GM18520 (cell line): ENCODE measurements around the gene TKTL1.
"Not testable (repeated sequence)": the region's sequence is repeated elsewhere in the genome, so short reads cannot be mapped to it uniquely, and the experiment has no call there.

ENCODE experiments used
- ATAC-seq: cut with Tn5 transposase; IDR thresholded peaks from one replicate; pipeline ENCODE4 v1.9.1; 2021; ENCODE audit not compliant: unreplicated experiment

TKTL1 gene

DNA sequence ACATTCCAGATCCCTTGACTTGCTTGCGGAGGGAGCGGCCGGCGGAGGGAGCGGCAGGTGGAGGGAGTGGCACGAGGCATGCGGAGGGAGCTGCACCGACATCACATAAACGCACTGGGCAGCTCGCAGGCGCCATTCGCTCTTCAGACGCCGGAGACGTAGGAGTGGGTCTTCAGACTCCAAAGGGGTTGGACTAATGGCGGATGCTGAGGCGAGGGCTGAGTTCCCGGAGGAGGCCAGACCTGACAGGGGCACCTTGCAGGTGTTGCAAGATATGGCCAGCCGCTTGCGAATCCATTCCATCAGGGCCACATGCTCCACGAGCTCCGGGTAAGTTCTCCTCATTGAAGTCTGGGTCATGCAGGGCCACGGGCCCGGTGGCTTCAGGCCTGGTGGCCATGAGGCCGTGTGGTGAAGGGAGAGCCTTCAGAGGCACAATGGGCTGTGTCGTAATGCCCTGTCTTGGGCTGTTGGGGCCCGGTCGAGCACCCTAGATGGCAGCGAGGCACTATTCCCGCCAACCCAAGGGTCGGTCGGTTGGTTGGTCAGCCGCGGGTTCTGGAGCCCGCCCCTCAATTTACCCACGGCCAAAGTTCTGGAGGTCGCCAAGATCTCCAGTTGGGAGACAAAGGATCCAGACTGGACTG, at the start of gene TKTL1:
Gene TKTL1 (plus strand): TSS at position 132 of the 647 bp plus-strand sequence. CDS start 65 bp downstream, at position 197.
- no peak for ATAC-seq

GRCh38 chrX:154247377-154248045, 48.1 kb upstream of the TKTL1 start:
- ATAC-seq, result peak; percentile 87

- not testable (repeated sequence) for ATAC-seq
These were observed 47.5 kb upstream of the TKTL1 start for GRCh38 chrX:154248076-154248475.

- ATAC-seq, result not testable (repeated sequence)
These were observed 38.3 kb upstream of the TKTL1 start, which contains the start of gene OPN1MW3 for GRCh38 chrX:154257282-154257681. Gene OPN1MW3, plus strand, starts transcription at chrX:154257582. Its CDS starts 38 bp downstream, at chrX:154257620.

DNA sequence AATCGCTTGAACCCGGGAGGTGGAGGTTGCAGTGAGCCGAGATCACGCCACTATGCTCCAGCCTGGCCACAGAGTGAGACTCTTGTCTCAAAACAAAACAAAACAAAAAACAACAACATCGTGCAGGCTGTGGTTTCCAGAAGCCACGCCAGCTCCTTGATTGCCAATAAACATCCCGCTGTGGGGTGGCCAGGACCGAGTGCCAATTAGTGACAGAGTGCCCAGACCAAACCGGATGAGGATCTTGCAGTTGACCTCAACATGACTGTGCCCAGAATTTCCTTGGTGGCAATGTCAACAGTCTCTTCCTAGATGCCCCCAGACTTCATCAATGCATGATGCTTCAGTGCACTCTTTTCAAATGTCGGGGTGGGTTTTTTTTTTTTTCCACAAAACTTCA, 36.9 kb upstream of the TKTL1 start:
- ATAC-seq, result not testable (repeated sequence)

DNA sequence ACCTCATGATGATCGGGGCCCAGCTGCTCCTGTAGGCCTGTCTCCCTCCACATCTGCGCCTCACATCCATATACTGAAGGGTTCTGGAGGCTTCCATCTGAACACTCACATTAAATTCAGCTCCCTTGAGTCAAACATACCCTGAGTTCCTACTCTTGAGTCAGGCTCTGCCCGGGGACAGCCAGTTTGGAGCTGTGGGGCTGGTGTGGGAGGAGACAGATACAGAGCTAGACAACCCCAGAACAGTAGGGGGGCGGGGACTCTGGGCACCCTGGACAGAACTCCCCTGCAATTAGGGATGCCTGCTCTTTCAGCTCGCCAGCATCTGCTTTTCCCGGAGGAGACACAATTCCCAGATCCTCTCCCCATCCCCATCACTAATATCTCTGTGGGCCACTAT, 32.5 kb upstream of the TKTL1 start:
- not testable (repeated sequence) for ATAC-seq

DNA sequence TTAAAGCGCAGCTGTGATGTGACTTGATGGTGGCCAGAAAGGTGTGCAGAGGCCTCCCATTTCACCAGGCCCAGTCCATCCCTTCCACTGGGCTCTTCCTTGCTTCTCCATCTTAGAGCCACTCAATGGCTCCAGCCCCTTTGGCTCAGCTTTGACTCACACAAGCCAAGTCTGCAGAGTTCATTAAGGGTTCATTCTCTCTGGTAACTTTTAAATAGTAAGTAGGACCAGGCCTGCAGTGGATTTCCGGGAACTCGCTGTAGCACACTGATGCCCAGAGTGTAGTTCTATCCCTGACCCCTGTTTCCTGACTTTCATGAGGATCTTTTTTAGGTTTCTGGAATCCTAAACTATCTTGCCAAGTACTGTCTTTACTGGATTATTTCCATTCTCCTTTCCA, 26.4 kb upstream of the TKTL1 start:
- not testable (repeated sequence) for ATAC-seq

DNA sequence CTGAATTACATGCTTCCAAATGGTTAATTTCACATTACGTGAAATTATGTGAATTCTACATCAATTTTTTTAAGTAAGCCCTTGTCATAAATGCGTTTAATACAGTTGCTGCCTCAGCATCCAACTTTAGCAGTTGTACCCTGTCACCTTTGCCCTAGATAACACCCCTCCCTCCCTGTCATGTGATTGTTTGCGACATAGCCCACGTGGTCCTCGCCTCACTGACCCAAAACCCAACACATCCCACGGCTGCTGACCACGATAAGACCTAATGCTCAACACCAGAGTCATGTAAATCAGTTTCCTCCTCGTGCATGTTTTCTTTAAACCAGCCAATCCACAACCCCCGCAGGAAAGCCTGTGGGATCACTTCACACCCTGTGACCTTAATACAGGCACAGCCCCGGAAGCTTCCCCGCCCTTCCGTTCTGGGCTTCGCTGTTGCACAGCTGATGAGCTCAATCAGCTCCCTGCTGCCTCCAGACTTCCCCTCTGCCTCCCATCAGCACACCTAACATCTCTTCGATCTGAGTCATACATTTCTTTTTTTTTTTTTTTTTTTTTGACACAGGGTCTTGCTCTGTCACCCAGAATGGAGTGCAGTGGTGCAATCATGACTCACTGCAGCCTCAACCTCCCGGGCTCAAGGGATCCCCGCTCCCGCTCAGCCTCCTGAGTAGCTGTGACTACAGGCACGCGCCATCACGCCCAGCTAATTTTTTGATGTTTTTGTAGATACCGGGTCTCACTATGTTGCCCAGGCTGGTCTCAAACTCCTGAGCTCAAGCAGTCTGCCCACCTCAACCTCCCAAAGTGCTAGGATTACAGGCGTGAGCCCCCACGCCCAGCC, 10.9 kb upstream of the TKTL1 start:
- peak; percentile 70 for ATAC-seq

DNA sequence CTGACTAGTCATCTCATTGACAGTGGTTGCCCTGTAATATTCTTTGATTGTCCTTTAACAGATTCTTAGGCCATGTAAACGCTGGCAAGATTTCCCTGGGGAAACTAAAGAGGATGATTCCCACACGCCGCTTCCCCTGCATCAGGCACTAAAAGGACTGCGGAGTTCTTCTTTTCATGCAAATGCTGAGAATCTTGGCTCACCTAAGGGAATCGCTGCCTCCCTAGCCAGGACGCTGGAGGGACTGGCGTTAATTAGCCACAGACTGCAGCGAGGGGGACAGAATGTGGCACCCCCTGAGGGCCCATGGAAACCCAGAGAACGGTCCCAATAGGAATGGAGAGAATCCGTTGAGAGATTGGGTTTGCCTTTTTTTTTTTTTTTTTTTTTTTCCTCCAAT, 9.2 kb upstream of the TKTL1 start:
- not testable (repeated sequence) for ATAC-seq

GRCh38 chrX:154294791-154295574, 612 bp upstream of the TKTL1 start, which contains the start of gene TEX28:
Gene TEX28, minus strand, starts transcription at chrX:154295124. Its CDS starts 3,007 bp downstream, at chrX:154292117.
- no peak for ATAC-seq

GRCh38 chrX:154296731-154297130, 1.1 kb downstream of the TKTL1 start:
- ATAC-seq, result no peak

DNA sequence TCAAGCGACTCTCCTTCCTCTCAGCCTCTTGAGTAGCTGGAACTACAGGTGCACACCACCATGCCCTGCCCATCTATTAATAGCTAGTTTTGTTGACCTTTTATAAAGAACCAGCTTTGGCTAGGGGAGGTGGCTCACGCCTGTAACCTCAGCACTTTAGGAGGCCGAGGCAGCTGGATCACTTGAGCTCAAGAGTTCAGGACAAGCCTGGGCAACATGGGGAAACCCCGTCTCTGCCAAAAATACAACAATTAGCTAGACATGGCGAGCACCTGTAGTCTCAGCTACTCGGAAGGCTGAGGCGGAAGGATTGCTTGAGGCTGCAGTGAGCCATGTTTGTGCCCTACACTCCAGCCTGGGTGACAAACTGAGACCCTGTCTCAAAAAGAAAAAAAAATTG, 2.7 kb downstream of the TKTL1 start:
- no peak for ATAC-seq

DNA sequence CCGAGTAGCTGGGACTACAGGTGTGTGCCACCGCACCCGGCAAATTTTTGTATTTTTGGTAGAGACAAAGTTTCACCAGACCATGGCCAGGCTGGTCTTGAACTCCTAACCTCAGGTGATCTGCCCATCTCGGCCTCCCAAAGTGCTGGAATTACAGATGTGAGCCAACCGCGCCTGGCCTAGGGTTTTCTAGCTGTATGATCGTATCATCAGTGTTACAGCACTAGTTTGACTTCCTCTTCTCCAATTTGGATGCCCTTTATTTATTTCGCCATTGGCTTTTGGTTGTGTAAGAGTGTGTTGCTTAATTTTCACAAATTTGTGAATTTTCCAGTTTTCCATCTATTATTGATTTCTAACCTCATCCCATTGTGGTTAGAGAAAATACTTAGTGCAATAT, 5.2 kb downstream of the TKTL1 start:
- no peak for ATAC-seq

GRCh38 chrX:154302998-154303397, 7.4 kb downstream of the TKTL1 start:
- ATAC-seq, result not testable (repeated sequence)

DNA sequence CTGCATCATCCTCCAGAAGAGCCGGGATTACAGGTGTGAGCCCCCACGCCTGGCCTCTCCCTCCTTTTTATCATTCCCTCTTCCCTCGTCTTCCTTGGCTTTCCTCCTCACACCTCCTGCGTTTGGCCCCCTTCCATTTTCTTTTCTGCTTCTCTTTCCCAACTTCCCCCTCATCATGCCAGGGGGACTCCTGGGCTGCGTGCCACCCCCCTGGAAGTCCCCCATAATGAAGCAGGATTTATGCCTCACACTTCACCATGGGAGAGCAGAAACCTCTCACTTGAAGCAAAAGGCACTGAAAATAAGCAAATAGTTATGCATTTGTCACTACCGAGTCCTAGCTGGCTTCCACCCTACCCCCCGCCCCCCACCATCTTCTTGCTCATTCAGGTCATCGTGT, 7.9 kb downstream of the TKTL1 start:
- ATAC-seq, result no peak

DNA sequence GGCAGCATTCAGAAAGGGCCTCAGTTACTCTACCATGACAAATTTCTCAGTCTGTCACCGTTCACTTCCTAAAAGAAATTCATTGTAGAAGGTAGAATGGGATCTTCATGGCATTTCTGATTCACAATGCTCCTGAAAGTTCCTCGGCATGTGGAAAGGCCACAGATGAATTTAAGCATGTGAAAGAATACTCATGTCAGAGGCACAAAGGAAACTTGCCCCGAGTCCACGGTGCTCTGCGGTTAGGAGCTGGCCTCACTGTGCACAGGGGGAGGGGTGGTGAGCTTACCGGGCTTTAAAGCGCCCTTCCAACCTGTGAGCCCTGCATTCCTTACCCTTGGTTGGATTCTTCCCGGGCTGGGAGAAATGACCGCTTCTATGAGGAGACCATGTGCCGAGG, 9.3 kb downstream of the TKTL1 start:
- no peak for ATAC-seq

GRCh38 chrX:154305541-154306205, 10.1 kb downstream of the TKTL1 start:
- no peak for ATAC-seq

DNA sequence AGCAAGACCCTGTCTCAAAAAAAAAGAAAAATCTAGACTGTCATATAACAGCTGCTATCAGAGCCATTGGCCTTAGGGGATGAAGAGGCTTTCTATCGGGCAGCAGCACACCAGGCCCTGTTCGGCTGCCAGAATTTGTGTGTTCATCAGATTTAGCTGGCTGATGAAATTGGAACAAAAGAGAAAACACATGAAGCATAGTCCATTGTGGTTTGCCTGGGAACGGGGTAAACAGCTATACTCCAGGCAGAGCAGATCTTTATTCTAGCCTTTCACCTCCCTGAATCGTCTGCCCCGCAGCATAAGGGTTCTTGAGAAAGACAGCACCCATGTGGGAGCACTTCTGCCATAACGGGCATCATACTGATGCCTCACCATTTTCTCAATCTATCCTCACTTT, 11.6 kb downstream of the TKTL1 start:
- ATAC-seq, result no peak

DNA sequence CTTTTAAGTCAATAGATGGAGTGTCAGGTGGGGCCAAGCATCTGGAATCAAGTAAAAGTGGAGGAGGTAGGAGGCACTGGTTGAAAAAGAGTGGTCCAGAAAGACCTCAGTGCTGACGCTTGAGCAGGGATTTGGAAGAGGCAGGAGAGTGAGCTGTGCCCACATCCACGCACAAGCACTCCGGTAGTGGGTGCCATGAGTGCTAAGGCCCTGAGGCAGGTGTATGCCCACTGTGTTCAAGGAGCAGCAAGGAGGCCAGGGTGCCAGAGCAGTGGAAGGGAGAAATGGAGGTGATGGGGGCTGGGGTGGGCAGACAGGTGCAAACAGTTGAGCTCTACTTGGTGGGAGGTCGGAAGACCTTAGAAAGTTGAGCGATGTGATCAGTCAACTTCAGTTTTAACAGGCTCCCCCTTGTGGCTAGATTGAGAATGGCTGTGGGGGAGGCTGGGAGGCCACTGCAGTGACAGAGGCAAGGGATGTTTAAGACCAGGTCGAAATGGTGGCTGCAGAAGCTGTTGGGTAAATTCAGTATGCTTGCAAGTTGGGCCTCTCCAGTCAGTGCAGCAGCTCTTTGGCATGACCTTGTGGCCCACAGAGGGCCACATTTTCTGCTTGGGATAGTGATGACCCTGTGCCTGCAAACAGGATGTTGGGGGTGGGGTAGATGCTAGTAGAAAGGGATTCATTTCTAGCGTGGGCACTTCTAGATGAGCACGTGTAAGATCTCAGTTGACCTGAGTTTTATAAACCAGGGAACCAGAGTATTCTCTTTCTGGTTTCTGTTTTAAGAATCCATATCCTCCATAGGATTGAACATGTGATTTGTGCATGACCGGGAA, 12.7 kb downstream of the TKTL1 start:
- ATAC-seq, result no peak
